Osteoblast (primary cell): ENCODE measurements around the gene PRPSAP1. TPM values are rescaled to one million over a fixed set of nuclear protein-coding genes. Genes with fewer than 3 reads are reported as not detected.

Experiments
- DNase-seq: peaks from one replicate; pipeline ENCODE4 v3.0.0; 2011; ENCODE audit warnings: low spot score, mixed read lengths; ENCODE audit not compliant: insufficient read length; ENCODE audit errors: missing footprints
- H2AFZ ChIP-seq: 2 replicates; pipeline ENCODE4 v1.6.0; 2011; ENCODE audit warnings: mild to moderate bottlenecking, low read length
- H3K27ac ChIP-seq: 2 replicates; pipeline ENCODE4 v1.5.1; 2011; ENCODE audit warnings: mild to moderate bottlenecking, low read depth, low read length, moderate library complexity
- H3K27me3 ChIP-seq: 2 replicates; pipeline ENCODE4 v1.6.0; 2012; ENCODE audit warnings: mild to moderate bottlenecking, control low read depth, inconsistent platforms, low read length, moderate library complexity; ENCODE audit not compliant: insufficient read depth
- H3K36me3 ChIP-seq: 2 replicates; pipeline ENCODE4 v1.5.1; 2011; ENCODE audit warnings: mild to moderate bottlenecking, low read length, control low read depth, moderate library complexity; ENCODE audit not compliant: insufficient read depth
- H3K4me1 ChIP-seq: 2 replicates; pipeline ENCODE4 v1.5.1; 2011; ENCODE audit warnings: mild to moderate bottlenecking, low read length, control low read depth, moderate library complexity; ENCODE audit not compliant: insufficient read depth
- H3K4me2 ChIP-seq: 2 replicates; pipeline ENCODE4 v1.6.0; 2011; ENCODE audit warnings: mild to moderate bottlenecking, low read length; ENCODE audit not compliant: insufficient read depth
- H3K4me3 ChIP-seq: fragments of 200-600 bp; sonication (generic); 3 replicates; pipeline ENCODE4 v1.5.1; 2012; ENCODE audit warnings: mild to moderate bottlenecking, low read length, inconsistent platforms; ENCODE audit not compliant: insufficient read depth
- H3K79me2 ChIP-seq: 2 replicates; pipeline ENCODE4 v1.6.0; 2012; ENCODE audit warnings: mild to moderate bottlenecking, low read length, control low read depth, inconsistent platforms; ENCODE audit not compliant: insufficient read depth
- H3K9me3 ChIP-seq: 2 replicates; pipeline ENCODE4 v1.5.1; 2011; ENCODE audit warnings: low read depth, low read length, control low read depth
- H4K20me1 ChIP-seq: 2 replicates; pipeline ENCODE4 v1.6.0; 2012; ENCODE audit warnings: mild to moderate bottlenecking, low read length, control low read depth; ENCODE audit not compliant: insufficient read depth
- CTCF ChIP-seq: IDR thresholded peaks from 2 replicates; pipeline ENCODE4 v1.5.1; 2011; ENCODE audit warnings: mild to moderate bottlenecking, low read depth, low read length, moderate library complexity; ENCODE audit errors: extremely low read depth
- total RNA-seq: library from RNA; depleted of rRNA; stranded (reverse); fragments of >200 nt; gene quantifications from 2 replicates; pipeline ENCODE4 v1.2.3, GENCODE V29; 2012

Gene PRPSAP1
- total RNA-seq, 1 donor = 79.6 TPM

GRCh38 chr17:76314392-76315227 is 39.1 kb downstream of the PRPSAP1 start:
- no peak overlapping the region for H3K4me3 ChIP-seq
- no peaks in the 10 kb centered on the region for H3K9me3 ChIP-seq
- H3K79me2 ChIP-seq = no peaks in the 10 kb centered on the region
- no peak overlapping the region for H2AFZ ChIP-seq
- no peak overlapping the region for H3K27ac ChIP-seq
- H3K36me3 ChIP-seq = peaks cover 28% of the 10 kb centered on the region
- TF ChIP-seq CTCF = no peak
- no peak for DNase-seq
- no peaks in the 10 kb centered on the region for H3K27me3 ChIP-seq
- no peaks in the 10 kb centered on the region for H4K20me1 ChIP-seq
- H3K4me1 ChIP-seq = no peaks in the 10 kb centered on the region
- no peak overlapping the region for H3K4me2 ChIP-seq

GRCh38 chr17:76312735-76313134 is 41.0 kb downstream of the PRPSAP1 start:
- Histone ChIP-seq H3K4me3 (no peak overlapping the region), H3K4me1 (no peaks in the 10 kb centered on the region), H3K4me2 (no peak overlapping the region), H3K9me3 (no peaks in the 10 kb centered on the region), H3K27me3 (no peaks in the 10 kb centered on the region), H3K36me3 (peaks cover 28% of the 10 kb centered on the region), H4K20me1 (no peaks in the 10 kb centered on the region), H2AFZ (no peak overlapping the region), H3K27ac (no peak overlapping the region), H3K79me2 (no peaks in the 10 kb centered on the region)
- DNase-seq = no peak
- no peak for TF ChIP-seq CTCF

GRCh38 chr17:76309461-76309860 is 44.3 kb downstream of the PRPSAP1 start:
- Histone ChIP-seq H3K27me3 (no peaks in the 10 kb centered on the region), H3K9me3 (no peaks in the 10 kb centered on the region), H4K20me1 (no peaks in the 10 kb centered on the region), H3K36me3 (peaks cover 28% of the 10 kb centered on the region), H3K27ac (no peak overlapping the region), H3K4me3 (no peak overlapping the region), H2AFZ (no peak overlapping the region), H3K4me2 (no peak overlapping the region), H3K4me1 (no peaks in the 10 kb centered on the region), H3K79me2 (no peaks in the 10 kb centered on the region)
- no peak for DNase-seq
- TF ChIP-seq CTCF = no peak

GRCh38 chr17:76307966-76308338 is 45.8 kb downstream of the PRPSAP1 start, which contains the start of gene QRICH2:
Gene QRICH2 (minus strand): TSS chr17:76308276. CDS start chr17:76307998, 278 bp downstream.
- Histone ChIP-seq H4K20me1 (no peaks in the 10 kb centered on the region), H3K4me1 (no peaks in the 10 kb centered on the region), H3K27me3 (no peaks in the 10 kb centered on the region), H3K4me3 (no peak within 1 kb of the TSS), H3K27ac (no peak within 1 kb of the TSS), H3K36me3 (peaks cover 20% of the 10 kb centered on the region), H3K9me3 (no peaks in the 10 kb centered on the region), H2AFZ (no peak within 1 kb of the TSS), H3K79me2 (no peaks in the 10 kb centered on the region), H3K4me2 (no peak within 1 kb of the TSS)
- no peak for DNase-seq
- TF ChIP-seq CTCF = no peak
